Lung (tissue), 12 donors: Measurements from ENCODE around the gene ASMTL. TPM values are rescaled to one million over a fixed set of nuclear protein-coding genes. Genes with fewer than 3 reads are reported as not detected.
"Not testable (repeated sequence)": the region's sequence is repeated elsewhere in the genome, so short reads cannot be mapped to it uniquely, and the experiment has no call there.

Source experiments
- ATAC-seq: fragments of 200-7000 bp; cut with Tn5 transposase; one replicate; pipeline ENCODE4 v1.9.1; 2020; ENCODE audit warnings: moderate number of reproducible peaks; ENCODE audit not compliant: insufficient read depth, low FRiP score
- DNase-seq, 3 donors: peaks; one replicate each; pipeline ENCODE4 v3.0.0-alpha.2; 2013 to 2017
- H3K27ac ChIP-seq, 2 donors: one replicate each; pipeline ENCODE4 v1.5.1; 2013; ENCODE audit warnings: mild to moderate bottlenecking in 2 of 2, moderate library complexity in 2 of 2, control low read depth in 1 of 2, inconsistent platforms in 1 of 2, low read depth in 1 of 2, low read length in 1 of 2
- H3K27me3 ChIP-seq, 3 donors: one replicate each; pipeline ENCODE4 v1.5.1; 2013; ENCODE audit warnings: low read length in 2 of 3; ENCODE audit not compliant: control insufficient read depth in 3 of 3, insufficient read depth in 3 of 3
- H3K36me3 ChIP-seq, 4 donors: one replicate each; pipeline ENCODE4 v1.5.1; 2013; ENCODE audit warnings: low read length in 4 of 4, mild to moderate bottlenecking in 1 of 4, moderate library complexity in 1 of 4; ENCODE audit not compliant: control insufficient read depth in 4 of 4, insufficient read depth in 4 of 4
- H3K4me1 ChIP-seq, 5 donors: one replicate each; pipeline ENCODE4 v1.5.1; 2013; ENCODE audit warnings: low read length in 5 of 5, mild to moderate bottlenecking in 2 of 5, moderate library complexity in 1 of 5; ENCODE audit not compliant: control insufficient read depth in 5 of 5, insufficient read depth in 5 of 5
- H3K4me3 ChIP-seq: one replicate; pipeline ENCODE4 v1.5.1; 2013; ENCODE audit warnings: mild to moderate bottlenecking, control low read depth, moderate library complexity
- H3K9ac ChIP-seq, 2 donors: one replicate each; pipeline ENCODE4 v1.5.1; 2013; ENCODE audit warnings: low read length in 2 of 2, control low read depth in 1 of 2; ENCODE audit not compliant: insufficient read depth in 1 of 2
- H3K9me3 ChIP-seq, 4 donors: one replicate each; pipeline ENCODE4 v1.5.1; 2013; ENCODE audit warnings: low read length in 3 of 4, mild to moderate bottlenecking in 1 of 4, moderate library complexity in 1 of 4; ENCODE audit not compliant: control insufficient read depth in 4 of 4, insufficient read depth in 3 of 4
- WGBS, 2 donors: extraction: QIAGEN DNeasy Blood & Tissue Kit; methylation state at CpG; one replicate each; pipeline ENCODE4 v1.1.7; 2013; 5-methylcytosine and 5-hydroxymethylcytosine counted together
- polyA plus RNA-seq, 2 donors: library from polyadenylated mRNA; stranded (reverse); fragments of 200-250 nt; gene quantifications; one replicate each; pipeline ENCODE4 v1.2.1, GENCODE V29; 2013
- total RNA-seq, 2 donors: library from RNA; depleted of rRNA in 1 of 2; stranded (reverse); fragments of >200 nt in 1 of 2; gene quantifications; one replicate each; pipeline ENCODE4 v1.2.1, GENCODE V29; 2014 to 2021
- TF ChIP-seq, protein P1 (sequence below): IDR thresholded peaks from 2 replicates; pipeline ENCODE4 v1.5.1; 2012; ENCODE audit warnings: mild to moderate bottlenecking; ENCODE audit errors: control extremely low read depth, extremely low read depth
- donor health status: control.
- donor health status: control.
- donor health status: Bipolar disorder and iron deficiency.
- donor health status: healthy.
- donor health status: DM: yes; HTN: yes; CAD: no.

Gene ASMTL
- total and polyA plus RNA-seq, 4 donors: 12.3 to 29.4 (median 21.8) TPM

DNA sequence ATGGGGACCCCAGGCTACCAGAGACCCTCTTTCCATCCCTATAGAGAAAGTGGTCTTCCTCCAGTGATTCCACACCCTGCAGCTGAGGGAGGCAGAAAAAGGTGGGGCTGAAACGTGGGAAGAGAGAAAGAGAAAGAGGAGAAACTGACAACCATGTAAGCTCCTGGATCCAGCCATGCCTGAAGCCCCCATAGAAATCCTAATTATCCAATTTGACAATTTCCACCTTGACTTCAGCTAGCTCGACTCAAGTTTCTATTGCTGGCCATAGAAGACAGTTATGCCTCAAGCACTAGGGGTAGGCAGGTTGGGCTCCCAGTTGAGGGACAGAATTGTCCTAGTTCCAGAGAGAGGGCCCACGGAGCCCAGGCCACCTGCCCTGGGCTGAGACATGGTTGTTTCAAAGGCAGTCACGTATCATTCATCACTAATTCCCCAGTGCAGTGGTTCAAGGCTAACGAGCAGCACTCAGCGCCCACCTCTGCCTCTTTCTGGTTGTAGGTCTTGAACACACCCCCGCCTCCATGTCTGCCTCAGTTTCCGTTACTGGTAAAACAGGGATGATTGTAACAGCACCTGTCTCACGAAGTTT is 39.8 kb upstream of the ASMTL start:
- H3K9me3 ChIP-seq: no peaks in the 10 kb centered on the region
- 83 to 90% methylated on average over 9 of the region's 9 CpGs for WGBS, 2 donors
- H3K27me3 ChIP-seq: no peaks in the 10 kb centered on the region
- no peak overlapping the region for H3K9ac ChIP-seq
- no peaks in the 10 kb centered on the region for H3K36me3 ChIP-seq
- ATAC-seq: no peak
- H3K4me1 ChIP-seq: peaks cover 0 to 3% (median 0%) of the 10 kb centered on the region in 5 donors
- no peak overlapping the region for H3K27ac ChIP-seq
- TF ChIP-seq, protein P1, sequence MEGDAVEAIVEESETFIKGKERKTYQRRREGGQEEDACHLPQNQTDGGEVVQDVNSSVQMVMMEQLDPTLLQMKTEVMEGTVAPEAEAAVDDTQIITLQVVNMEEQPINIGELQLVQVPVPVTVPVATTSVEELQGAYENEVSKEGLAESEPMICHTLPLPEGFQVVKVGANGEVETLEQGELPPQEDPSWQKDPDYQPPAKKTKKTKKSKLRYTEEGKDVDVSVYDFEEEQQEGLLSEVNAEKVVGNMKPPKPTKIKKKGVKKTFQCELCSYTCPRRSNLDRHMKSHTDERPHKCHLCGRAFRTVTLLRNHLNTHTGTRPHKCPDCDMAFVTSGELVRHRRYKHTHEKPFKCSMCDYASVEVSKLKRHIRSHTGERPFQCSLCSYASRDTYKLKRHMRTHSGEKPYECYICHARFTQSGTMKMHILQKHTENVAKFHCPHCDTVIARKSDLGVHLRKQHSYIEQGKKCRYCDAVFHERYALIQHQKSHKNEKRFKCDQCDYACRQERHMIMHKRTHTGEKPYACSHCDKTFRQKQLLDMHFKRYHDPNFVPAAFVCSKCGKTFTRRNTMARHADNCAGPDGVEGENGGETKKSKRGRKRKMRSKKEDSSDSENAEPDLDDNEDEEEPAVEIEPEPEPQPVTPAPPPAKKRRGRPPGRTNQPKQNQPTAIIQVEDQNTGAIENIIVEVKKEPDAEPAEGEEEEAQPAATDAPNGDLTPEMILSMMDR: no peak
- no peak for DNase-seq
- no peak overlapping the region for H3K4me3 ChIP-seq

- no peak for DNase-seq
- H3K27ac ChIP-seq: no peak overlapping the region
- TF ChIP-seq, protein P1: no peak
- H3K9ac ChIP-seq: no peak overlapping the region
- WGBS, 2 donors: 80 to 83% methylated on average over 6 of the region's 6 CpGs
- no peaks in the 10 kb centered on the region for H3K9me3 ChIP-seq
- no peaks in the 10 kb centered on the region for H3K27me3 ChIP-seq
- ATAC-seq: no peak
- H3K36me3 ChIP-seq: no peaks in the 10 kb centered on the region
- no peak overlapping the region for H3K4me3 ChIP-seq
- H3K4me1 ChIP-seq: peaks cover 0 to 4% (median 0%) of the 10 kb centered on the region in 5 donors
These were observed 39.2 kb upstream of the ASMTL start for GRCh38 chrX:1491851-1492349.

DNA sequence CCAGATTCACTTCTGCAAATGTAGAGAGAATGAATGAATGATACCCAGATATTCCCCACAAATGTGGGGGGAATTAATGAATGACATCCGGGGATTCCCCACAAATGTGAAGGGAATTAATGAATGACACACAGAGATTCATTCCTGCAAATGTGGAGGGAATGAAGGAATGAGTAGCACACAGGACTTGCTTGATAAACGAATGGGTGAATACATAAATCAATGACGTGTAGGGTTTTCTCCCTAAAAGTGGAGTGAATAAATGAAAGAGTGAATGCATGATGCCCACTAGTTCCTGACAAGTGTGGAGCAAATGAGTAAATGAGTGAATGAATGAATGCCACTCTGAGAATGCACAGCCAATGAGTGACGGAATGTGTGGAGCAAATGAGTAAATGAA is 38.5 kb upstream of the ASMTL start:
- not testable (repeated sequence) for H3K4me3 ChIP-seq, H3K36me3 ChIP-seq, DNase-seq, H3K9ac ChIP-seq, H3K9me3 ChIP-seq, H3K27ac ChIP-seq, H3K4me1 ChIP-seq, ATAC-seq, H3K27me3 ChIP-seq
- 97 to 98% methylated on average over 4 of the region's 4 CpGs for WGBS, 2 donors

DNA sequence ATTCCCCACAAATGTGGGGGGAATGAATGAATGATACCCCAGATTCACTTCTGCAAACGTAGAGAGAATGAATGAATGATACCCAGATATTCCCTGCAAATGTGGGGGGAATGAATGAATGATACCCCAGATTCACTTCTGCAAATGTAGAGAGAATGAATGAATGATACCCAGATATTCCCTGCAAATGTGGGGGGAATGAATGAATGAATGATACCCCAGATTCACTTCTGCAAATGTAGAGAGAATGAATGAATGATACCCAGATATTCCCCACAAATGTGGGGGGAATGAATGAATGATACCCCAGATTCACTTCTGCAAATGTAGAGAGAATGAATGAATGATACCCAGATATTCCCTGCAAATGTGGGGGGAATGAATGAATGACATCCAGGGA is 38.0 kb upstream of the ASMTL start:
- H3K4me1 ChIP-seq, DNase-seq, H3K4me3 ChIP-seq, H3K9ac ChIP-seq, ATAC-seq, H3K27me3 ChIP-seq, H3K9me3 ChIP-seq, H3K27ac ChIP-seq, H3K36me3 ChIP-seq: not testable (repeated sequence)
- 83 to 89% methylated on average over 1 of the region's 1 CpG for WGBS, 2 donors

DNA sequence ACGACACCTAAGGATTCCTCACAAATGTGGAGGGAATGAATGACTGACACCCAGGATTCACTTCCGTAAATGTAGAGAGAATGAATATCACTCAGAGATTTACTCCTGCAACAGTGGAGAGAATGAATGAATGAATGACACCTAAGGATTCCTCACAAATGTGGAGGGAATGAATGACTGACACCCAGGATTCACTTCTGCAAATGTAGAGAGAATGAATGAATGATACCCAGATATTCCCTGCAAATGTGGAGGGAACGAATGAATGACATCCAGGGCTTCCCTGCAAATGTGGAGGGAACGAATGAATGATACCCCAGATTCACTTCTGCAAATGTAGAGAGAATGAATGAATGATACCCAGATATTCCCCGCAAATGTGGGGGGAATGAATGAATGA is 36.6 kb upstream of the ASMTL start:
- H3K4me1 ChIP-seq, DNase-seq, H3K27me3 ChIP-seq, ATAC-seq, H3K9ac ChIP-seq, H3K4me3 ChIP-seq, H3K27ac ChIP-seq, H3K9me3 ChIP-seq, H3K36me3 ChIP-seq: not testable (repeated sequence)
- 88 to 91% methylated on average over 5 of the region's 5 CpGs for WGBS, 2 donors
